ENCODE data around the gene MRPL1.
A peak's percentile ranks its signal among the peaks of the same experiment; 100 is the strongest.
"Not testable (repeated sequence)": the region's sequence is repeated elsewhere in the genome, so short reads cannot be mapped to it uniquely, and the experiment has no call there.

The MRPL1 gene

DNA sequence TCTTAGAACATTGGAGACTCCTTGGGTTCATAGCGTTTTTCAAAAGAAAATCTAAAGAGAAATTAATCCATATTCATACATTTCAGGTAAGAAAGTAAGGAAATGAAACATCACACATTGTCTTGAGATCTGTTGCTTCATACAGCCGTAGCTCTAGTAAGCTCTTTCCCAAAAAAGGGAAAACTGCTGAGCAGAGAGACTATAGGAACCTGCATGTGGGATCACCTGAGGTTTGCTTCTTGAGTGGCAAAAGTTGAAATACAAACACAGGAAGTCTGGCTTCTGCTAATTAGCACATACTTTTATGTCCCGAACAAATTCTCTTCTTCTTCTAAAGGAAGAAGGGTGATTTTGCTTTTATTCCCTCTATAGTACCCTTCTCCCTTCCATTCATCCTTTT lies 57.7 kb downstream of the MRPL1 start:
- no peak for DNase-seq

DNA sequence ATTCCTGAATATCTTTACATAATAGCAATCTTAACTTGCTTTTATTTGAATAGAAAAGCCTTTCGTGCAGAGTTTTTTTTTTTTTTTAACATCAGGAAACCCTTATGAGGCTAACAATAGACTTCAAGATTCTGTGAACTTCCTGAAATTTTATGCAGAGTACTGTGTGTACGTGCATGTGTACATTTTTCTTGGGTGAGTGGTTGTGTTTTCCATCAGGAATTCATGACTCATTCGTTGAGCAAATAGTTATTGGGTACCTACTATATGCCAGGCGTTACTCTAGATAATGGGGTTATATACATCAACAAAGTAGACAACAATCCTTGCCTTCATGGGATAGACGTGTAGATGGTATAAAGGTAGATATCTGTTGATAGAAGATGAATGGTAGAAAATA lies 59.1 kb downstream of the MRPL1 start:
- DNase-seq = no peak

DNA sequence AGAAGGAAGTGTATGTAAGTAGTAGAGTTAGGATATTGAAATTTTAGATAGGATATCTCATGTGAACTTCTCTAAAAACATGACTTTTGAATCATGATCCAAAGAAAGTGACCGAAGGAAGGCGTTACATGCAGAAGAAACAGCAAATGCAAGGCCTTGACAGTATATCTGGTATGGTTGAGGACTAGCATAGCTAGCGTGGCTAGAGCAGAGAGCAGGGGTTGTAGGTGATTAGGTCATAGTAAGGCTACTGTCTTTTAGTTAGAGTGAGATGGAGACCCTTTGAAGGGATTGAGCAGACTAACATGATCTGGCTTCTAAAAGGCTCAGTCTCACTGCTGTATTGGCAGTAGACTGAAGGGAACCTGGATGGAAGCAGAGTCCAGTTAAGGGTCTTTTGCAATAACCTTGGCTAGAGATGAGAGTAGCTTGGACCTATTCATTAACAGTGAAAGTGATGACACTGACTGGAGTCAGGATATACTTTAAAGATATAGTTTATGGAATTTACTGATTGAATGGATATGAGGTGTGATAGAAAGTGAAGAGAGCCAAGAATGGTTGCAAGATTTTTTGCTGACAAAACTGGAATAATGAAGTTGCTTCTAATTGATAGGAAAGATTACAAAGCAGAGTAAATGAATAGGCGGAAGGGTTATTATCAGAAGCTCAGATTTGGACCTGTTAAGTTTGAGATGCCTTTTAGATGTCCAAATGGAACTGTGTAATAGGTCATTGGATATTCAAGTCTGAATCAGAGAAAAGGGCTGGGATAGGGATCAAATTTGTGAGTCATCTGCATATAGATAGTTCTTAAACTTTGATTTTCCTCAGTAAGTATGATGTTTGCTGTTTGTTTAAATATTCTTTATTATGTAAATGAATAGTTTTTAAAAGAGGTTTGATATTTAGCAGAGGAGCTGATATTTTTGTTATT lies 59.8 kb downstream of the MRPL1 start:
- no peak for DNase-seq

DNA sequence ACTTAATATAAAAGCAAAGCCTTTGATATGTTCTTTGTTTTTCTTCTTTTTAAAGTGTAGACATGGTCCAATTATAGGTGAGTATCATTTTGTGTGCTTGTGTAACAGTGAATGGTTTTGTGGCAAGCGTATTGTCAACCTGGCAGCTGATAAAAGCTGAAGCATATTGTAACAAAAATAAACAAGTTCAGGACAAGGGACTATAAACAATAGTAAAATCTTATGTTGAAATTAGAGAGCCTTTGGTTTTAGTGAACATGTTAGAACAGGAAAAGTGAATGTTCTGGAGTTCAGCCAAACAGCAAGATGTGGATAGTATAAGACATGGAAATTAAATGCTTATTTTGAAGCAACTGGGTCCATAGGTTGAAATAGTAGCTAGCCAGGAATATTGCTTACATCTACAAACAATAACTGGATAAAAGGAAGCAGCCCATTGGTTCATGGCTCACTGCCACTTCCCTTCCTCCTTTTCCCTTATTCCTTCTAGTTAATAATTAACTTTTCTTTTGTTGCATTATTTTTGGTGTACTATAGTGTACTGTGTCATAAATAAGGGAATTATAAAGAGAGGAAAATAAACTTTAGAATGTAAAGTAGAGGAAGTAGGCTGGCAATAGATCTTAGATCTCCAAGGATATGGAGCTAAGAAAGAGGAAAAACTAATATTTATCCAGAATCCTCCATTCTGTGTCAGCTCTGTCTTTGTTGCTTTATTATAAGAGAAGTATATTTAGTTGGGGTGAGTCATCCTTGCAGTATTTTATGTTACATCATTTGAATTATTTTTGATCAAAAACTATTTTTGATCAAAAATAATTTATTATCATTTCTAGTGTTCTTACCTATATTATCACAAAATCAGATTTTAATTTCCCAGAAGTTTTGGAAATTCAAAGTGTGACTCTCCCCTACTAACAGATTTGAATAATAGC lies 65.6 kb downstream of the MRPL1 start:
- no peak for DNase-seq

DNA sequence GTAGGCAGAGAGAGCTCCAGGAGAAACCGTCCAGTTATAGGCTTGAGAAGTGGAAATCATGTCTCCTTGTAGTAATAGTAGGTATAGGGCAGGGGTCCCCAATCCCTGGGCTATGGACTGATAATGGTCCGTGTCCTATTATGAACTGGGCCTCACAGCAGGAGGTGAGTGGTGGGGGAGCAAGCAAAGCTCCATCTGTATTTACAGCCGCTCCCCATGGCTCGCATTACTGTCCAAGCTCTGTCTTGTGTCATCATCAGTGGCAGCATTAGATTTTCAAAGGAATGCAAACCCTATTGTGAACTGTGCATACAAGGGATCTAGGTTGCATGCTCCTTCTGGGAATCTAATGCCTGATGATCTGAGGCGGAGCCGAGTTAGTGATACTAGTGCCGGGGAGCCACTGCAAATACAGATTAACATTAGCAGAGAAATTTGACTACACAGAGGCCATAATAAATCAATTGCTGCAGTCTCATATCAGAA lies 67.6 kb downstream of the MRPL1 start:
- DNase-seq = no peak

DNA sequence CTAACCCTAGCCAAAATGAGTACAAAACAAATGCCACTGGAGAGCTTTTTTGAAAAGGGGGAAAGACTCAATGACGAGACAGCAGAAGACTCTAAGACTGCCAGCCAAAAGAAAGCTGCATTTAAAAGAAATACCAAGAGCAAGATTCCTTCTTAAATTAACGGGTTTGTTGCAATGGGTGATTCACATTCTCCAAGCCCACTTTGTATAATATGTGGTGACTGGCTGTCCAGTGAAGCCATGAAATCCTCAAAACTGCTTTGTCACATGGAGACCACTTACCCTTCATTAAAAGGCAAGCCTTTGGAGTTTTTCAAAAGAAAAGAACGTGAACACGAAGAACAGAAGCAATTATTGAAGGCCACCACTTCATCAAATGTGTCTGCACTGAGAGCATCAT lies 68.2 kb downstream of the MRPL1 start:
- DNase-seq = no peak

DNA sequence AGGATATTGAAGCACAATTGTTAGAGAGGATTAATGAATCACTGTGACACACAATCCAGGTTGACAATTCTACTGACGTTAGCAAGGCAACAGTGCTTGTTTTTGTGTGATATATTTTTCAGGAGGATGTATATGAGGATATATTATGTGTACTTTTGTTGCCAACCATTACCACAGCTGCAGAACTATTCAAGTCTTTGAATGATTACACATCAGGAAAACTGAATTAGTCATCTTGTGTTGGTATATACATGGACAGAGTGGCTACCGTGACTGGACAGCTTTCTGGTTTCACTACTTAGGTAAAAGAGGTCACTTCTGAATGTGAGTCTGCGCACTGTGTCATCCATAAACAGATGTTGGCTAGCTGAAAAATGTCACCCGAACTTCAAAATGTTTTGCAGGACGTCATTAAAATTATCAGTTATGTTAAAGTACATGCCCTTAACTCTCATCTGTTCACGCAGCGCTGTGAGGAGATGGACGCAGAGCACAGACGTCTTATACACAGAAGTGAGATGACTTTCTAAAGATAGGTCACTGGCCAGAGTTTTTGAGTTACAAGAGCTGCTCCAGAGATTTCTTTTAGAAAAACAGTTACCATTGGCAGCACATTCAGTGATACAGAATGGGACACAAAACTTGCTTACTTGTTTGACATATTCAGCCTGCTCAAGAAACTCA lies 69.0 kb downstream of the MRPL1 start:
- DNase-seq = no peak

DNA sequence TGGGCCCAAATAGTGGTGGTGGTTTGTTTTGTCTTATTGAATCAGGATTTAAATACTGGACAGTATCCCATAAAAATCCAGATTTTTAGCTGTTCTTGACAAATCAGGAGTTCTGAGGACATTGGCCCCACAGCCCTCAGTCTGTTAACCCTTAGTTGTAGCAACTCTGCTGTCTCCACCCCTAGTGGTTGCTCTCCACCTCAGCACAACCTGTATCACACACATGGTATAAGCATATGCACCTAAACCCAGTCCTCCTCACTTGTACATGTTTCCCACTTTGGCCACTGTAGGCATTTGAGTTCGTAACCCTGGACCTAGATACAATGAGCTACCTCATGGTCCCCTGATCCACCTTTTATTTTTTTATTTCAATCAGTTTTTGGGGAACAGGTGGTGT lies 75.9 kb downstream of the MRPL1 start:
- DNase-seq = no peak

DNA sequence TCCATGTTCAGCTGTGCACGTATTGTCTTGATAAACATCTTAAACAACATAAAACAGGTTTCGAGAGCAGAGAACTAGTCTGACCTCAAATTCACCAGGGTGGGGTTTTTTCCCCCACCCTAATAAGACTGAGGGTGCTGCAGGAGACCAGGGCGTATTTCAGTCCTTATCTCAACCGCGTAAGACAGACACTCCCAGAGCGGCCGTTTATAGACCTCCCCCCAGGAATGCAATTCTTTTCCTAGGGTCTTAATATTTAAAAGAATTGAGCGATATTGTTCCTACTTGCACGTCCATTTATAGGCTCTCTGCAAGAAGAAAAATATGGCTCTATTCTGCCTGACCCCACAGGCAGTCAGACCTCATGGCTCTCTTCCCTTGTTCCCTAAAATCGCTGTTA lies 83.3 kb downstream of the MRPL1 start:
- DNase-seq = not testable (repeated sequence)

DNA sequence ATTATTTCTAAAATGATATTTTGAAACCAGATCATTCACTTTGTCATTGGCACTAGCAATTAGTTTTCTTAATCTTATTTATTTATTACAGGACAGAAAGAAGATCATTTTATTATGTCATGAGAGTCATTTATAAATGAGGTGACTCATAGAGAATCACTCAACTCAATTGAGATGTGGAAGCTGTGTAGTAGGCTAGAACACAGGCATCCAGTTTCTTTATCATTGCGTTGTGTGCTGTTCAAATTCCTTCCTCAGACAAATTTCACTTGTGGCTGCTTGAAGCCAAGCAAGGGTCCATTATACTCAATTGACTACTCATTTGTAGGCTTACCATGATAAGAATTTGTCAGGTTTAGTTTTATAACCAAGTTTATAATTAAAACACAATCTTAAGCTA lies 87.6 kb downstream of the MRPL1 start:
- DNase-seq = no peak

DNA sequence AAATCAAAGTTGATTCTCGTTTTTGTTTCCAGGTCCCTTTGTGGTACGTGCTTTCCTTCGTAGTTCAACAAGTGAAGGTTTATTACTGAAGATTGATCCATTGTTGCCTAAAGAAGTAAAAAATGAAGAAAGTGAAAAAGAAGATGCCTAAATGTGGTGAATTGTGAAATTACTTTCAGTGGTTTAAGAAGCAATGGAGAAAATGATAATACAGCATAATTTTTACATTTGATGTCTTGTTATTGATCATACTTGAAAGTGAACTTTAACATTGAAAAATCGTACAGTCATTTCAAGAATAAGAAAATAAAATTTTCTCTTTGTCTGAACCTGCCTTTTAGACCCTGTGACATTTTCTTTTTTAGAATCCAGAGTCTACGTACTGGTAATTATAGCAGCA lies 89.8 kb downstream of the MRPL1 start:
- DNase-seq = no peak

DNA sequence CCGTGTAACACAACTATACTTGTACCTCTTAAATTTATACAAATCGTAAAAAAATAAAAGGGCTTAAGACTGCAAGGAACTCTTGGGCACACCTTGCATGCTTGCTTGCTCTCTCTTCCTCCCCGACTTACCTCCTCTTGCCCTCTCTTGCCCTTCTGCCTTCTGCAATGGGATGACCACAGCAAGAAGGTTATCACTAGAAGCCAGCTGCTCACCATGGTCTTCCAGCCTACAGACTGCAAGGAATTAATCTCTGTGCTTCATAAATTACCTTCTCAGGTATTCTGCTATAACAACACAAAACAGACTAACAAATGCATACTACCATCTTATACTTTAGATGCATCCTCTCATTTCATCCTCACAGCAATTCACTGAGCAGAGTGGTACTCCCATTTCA lies 92.1 kb downstream of the MRPL1 start:
- no peak for DNase-seq

DNA sequence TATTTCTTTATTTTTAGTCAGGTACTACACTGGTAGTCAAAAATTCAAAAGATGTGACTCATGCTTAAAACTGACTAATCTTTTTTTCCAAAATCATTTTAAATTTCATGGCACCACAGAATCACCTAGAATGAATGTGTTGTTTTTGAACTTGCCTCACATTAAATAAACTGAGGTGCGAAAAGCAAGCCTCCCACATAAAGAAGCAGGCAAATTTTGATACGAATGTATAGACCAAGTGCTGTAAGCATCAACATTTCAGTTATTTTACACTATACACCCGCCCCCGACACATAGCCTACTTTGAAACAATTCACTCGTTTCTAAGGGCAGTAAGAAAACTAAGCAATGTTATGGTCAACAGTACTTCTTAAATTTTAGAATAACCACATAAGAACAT lies 94.3 kb downstream of the MRPL1 start:
- DNase-seq = no peak

DNA sequence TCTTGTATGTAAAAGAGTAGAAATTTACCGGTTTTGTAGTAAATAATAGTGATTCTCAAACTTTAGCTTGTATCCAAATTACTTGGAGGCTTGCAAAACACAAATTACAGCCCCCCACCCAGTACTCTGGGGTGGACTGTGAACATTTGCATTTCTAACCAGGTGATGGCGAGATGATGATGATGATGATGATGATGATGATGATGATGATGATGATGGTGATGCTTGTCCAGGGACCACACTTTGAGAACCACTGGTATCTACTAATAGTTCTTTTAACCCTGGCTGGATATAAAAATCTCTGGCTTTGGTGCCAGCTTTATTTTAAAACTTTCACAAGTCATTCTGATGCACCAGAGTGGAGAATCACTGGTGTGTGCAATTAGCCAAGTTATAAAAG lies 96.3 kb downstream of the MRPL1 start:
- DNase-seq = no peak

DNA sequence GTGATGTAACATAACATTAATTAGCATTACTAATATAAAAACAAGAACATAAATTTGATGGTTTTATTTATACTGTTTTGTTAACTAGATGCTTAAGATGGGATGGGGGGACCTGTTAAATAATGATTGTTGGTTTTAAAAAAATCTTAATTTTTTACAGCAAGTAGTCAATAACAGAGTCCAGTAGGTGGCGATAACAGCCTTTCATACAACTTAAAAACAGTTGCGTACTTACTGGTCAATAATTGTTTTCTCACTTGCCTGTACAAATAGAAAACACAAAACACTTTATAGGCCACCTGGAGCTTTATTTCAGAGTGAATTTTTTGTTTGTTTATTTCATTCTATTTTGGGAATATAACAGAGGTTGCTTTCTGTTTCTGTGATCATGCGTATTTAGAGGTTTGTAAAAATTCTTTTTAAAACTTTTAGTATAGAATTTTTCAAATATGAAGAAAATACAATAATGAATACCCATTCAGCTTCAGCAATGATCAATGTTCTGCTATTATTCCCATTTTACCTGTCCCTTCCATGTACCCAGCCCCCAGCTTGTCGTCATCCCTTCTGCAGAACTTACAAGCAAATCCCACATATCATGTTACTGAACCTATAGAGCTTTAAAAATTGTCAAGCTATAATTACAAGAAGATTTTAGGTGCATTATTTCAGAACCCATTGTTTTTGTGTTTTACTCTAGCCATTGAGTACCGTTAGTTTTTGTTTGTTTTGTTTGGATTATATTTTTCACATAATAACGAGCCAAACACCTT lies 97.1 kb downstream of the MRPL1 start:
- peak; percentile 24 to 45 for DNase-seq

DNA sequence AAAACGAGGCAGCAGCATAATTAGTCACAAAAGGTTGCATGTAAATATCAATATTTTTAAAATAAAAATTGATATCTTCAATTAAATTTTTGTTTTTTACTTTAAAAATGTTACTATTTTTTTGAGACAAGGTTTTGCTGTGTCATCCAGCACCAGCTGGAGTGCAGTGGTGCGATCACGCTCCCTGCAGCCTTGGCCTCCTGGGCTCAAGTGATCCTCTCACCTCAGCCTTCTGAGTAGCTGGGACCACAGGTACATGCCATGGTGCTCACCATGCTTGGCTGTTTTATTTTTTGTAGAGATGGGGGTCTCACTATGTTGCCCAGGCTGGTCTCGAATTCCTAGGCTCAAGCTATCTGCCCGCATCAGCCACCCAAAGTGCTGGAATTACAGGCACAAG lies 97.7 kb downstream of the MRPL1 start:
- DNase-seq = no peak

DNA sequence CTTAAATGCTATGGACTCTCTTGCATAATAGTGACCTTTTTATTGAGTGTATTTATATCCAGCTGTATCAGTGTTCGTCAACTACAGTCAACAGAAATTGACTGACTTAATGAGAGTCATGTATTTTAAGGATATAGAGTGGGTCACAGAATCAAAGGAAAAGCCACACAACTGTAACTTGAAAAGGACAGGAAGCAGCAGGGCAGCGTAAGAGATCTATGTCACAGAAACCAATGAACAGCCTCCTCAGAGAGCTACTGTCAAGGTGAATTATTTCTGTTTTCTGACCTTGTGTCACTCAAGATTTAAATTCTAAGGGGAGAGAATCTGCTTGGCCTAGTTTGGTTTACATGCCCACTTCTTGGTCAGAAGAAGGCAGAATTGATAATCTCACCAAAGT lies 100.4 kb downstream of the MRPL1 start:
- DNase-seq = no peak

DNA sequence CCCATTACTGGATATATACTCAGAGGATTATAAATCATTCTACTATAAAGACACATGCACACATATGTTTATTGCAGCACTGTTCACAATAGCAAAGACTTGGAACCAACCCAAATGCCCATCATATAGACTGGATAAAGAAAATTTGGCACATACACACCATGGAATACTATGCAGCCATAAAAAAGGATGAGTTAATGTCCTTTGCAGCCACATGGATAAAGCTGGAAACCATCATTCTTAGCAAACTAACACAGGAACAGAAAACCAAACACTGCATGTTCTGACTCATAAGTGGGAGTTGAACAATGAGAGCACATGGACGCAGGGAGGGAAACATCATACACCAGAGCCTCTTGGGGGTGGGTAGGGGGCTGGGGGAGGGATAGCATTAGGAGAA lies 111.0 kb downstream of the MRPL1 start:
- DNase-seq = not testable (repeated sequence)

DNA sequence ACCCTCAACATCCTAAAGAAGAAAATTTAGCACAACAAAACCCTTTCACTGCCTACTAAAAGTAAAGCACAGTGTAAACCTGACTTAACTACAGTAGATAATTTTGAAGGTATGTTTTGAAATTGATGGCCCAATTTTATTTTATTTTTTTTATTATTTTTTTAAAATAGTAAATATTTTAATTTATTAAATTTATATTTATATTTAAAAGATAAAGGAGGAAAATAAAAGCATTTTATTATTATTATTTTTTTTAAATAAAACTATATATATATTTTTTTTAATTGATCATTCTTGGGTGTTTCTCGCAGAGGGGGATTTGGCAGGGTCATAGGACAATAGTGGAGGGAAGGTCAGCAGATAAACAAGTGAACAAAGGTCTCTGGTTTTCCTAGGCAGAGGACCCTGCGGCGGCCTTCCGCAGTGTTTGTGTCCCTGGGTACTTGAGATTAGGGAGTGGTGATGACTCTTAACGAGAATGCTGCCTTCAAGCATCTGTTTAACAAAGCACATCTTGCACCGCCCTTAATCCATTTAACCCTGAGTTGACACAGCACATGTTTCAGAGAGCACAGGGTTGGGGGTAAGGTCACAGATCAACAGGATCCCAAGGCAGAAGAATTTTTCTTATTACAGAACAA lies 120.4 kb downstream of the MRPL1 start:
- not testable (repeated sequence) for DNase-seq

DNA sequence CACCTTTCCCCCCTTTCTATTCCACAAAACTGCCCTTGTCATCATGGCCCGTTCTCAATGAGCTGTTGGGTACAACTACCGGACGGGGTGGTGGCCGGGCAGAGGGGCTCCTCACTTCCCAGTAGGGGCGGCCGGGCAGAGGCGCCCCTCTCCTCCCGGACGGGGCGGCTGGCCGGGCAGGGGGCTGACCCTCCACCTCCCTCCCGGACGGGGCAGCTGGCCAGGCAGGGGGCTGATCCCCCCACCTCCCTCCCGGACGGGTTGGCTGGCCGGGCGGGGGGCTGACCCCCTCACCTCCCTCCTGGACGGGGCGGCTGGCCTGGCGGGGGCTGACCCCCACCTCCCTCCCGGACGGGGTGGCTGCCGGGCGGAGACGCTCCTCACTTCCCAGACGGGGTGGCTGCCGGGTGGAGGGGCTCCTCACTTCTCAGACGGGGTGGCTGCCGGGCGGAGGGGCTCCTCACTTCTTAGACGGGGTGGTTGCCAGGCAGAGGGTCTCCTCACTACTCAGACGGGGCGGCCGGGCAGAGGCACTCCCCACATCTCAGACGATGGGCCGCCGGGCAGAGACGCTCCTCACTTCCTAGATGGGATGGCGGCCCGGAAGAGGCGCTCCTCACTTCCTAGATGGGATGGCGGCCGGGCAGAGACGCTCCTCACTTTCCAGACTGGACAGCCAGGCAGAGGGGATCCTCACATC lies 121.1 kb downstream of the MRPL1 start:
- DNase-seq = not testable (repeated sequence)

DNA sequence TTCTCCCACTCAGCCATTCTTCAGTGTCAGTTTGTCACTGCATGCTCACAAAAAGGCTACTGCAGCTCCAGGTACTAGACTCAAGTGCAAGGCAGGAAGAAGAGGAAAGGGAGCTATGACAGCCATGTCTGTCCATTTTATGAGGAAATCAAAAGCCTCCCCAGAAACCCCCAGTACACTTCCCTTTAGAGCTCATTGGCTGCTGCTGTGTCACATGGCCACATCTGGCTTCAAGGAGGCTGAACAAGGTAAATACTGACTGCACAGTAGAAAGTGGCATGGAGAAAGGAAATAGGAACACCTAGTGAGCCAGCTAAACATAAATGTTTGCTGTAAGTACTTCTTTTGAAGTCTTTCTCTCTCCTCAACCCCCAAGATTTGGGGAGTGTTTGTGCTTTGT lies 127.3 kb downstream of the MRPL1 start:
- DNase-seq = no peak
